Astrocyte (in vitro differentiated cells and primary cell): ENCODE results near the gene EMD.

ENCODE experiments used
- CTCF ChIP-seq: IDR thresholded peaks from 2 replicates; pipeline ENCODE4 v1.5.1; 2011; ENCODE audit warnings: low read depth, mild to moderate bottlenecking, inconsistent platforms, low read length, moderate library complexity; ENCODE audit not compliant: insufficient read depth
- EZH2 ChIP-seq: IDR thresholded peaks from 2 replicates; pipeline ENCODE4 v1.6.1; 2012; ENCODE audit warnings: mild to moderate bottlenecking, low read length, inconsistent platforms; ENCODE audit not compliant: insufficient read depth

- no peak for TF ChIP-seq CTCF
- TF ChIP-seq EZH2: no peak
Measured at GRCh38 chrX:154383359-154384283, 4.5 kb downstream of the EMD start.
